ENCODE data around the gene SLC24A1. TPM values are rescaled to one million over a fixed set of nuclear protein-coding genes. Genes with fewer than 3 reads are reported as not detected.

The SLC24A1 gene
- total RNA-seq, 4 donors from 2014 or later = 1.7 to 5.8 (median 3.6) TPM

GRCh38 chr15:65663521-65663920 is 41.8 kb downstream of the SLC24A1 start:
- Histone ChIP-seq H3K4me3 (no peak overlapping the region), H3K36me3 (peaks cover 0 to 92% (median 0%) of the 10 kb centered on the region in 3 donors), H3K27ac (no peak overlapping the region), H3K9me3 (no peaks in the 10 kb centered on the region), H3K27me3 (no peaks in the 10 kb centered on the region), H3K4me1 (no peaks in the 10 kb centered on the region)
- TF ChIP-seq, protein P1, sequence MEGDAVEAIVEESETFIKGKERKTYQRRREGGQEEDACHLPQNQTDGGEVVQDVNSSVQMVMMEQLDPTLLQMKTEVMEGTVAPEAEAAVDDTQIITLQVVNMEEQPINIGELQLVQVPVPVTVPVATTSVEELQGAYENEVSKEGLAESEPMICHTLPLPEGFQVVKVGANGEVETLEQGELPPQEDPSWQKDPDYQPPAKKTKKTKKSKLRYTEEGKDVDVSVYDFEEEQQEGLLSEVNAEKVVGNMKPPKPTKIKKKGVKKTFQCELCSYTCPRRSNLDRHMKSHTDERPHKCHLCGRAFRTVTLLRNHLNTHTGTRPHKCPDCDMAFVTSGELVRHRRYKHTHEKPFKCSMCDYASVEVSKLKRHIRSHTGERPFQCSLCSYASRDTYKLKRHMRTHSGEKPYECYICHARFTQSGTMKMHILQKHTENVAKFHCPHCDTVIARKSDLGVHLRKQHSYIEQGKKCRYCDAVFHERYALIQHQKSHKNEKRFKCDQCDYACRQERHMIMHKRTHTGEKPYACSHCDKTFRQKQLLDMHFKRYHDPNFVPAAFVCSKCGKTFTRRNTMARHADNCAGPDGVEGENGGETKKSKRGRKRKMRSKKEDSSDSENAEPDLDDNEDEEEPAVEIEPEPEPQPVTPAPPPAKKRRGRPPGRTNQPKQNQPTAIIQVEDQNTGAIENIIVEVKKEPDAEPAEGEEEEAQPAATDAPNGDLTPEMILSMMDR (IDR thresholded peaks at IDR 0.05) = no peak
- no peak for TF ChIP-seq POLR2A (IDR thresholded peaks at IDR 0.05)
- WGBS, 2 donors = 83 to 90% methylated on average over 3 of the region's 3 CpGs
- no peak for DNase-seq
- intact Hi-C loops (cut with DNase I) = no loop called here

GRCh38 chr15:65666257-65666656 is 44.5 kb downstream of the SLC24A1 start:
- H3K27me3 ChIP-seq = no peaks in the 10 kb centered on the region
- H3K4me3 ChIP-seq = no peak overlapping the region
- intact Hi-C loops (cut with DNase I) = no loop called here
- no peaks in the 10 kb centered on the region for H3K9me3 ChIP-seq
- 70% methylated on average over 3 of the region's 3 CpGs for WGBS, 2 donors
- TF ChIP-seq, protein P1 (IDR thresholded peaks at IDR 0.05) = no peak
- no peak for TF ChIP-seq POLR2A (IDR thresholded peaks at IDR 0.05)
- H3K36me3 ChIP-seq = peaks cover 0 to 95% (median 0%) of the 10 kb centered on the region in 3 donors
- H3K4me1 ChIP-seq = no peaks in the 10 kb centered on the region
- DNase-seq = no peak
- H3K27ac ChIP-seq = no peak overlapping the region

- no peak overlapping the region for H3K4me3 ChIP-seq
- no peaks in the 10 kb centered on the region for H3K4me1 ChIP-seq
- H3K9me3 ChIP-seq = no peaks in the 10 kb centered on the region
- H3K27me3 ChIP-seq = no peaks in the 10 kb centered on the region
- DNase-seq = no peak
- TF ChIP-seq, protein P1 (IDR thresholded peaks at IDR 0.05) = no peak
- TF ChIP-seq POLR2A (IDR thresholded peaks at IDR 0.05) = no peak
- peaks cover 0 to 44% (median 0%) of the 10 kb centered on the region in 3 donors for H3K36me3 ChIP-seq
- intact Hi-C loops (cut with DNase I) = no loop called here
- 74 to 85% methylated on average over 1 of the region's 1 CpG for whole genome bisulfite sequencing, 2 donors
- no peak overlapping the region for H3K27ac ChIP-seq
Measured at GRCh38 chr15:65675551-65675950, 53.8 kb downstream of the SLC24A1 start.

- TF ChIP-seq POLR2A (IDR thresholded peaks at IDR 0.05) = no peak
- TF ChIP-seq, protein P1 (IDR thresholded peaks at IDR 0.05) = no peak
Measured at GRCh38 chr15:65676123-65676522, 54.4 kb downstream of the SLC24A1 start.

GRCh38 chr15:65680544-65680943 is 58.8 kb downstream of the SLC24A1 start:
- intact Hi-C loops (cut with DNase I) = no loop called here
- no peaks in the 10 kb centered on the region for H3K27me3 ChIP-seq
- no peaks in the 10 kb centered on the region for H3K9me3 ChIP-seq
- TF ChIP-seq POLR2A (IDR thresholded peaks at IDR 0.05) = no peak
- TF ChIP-seq, protein P1 (IDR thresholded peaks at IDR 0.05) = no peak
- H3K27ac ChIP-seq = no peak overlapping the region
- H3K4me1 ChIP-seq = no peaks in the 10 kb centered on the region
- no peak overlapping the region for H3K4me3 ChIP-seq
- no peak for DNase-seq
- 92 to 96% methylated on average over 1 of the region's 1 CpG for WGBS, 2 donors
- H3K36me3 ChIP-seq = peaks cover 0 to 3% (median 0%) of the 10 kb centered on the region in 3 donors

More at GRCh38 chr15:65676123-65676522, 54.4 kb downstream of the SLC24A1 start:
- H3K4me3 ChIP-seq = no peak overlapping the region
- 88 to 94% methylated on average over 2 of the region's 2 CpGs for WGBS, 2 donors
- H3K27me3 ChIP-seq = no peaks in the 10 kb centered on the region
- DNase-seq = no peak
- no peak overlapping the region for H3K27ac ChIP-seq
- H3K9me3 ChIP-seq = no peaks in the 10 kb centered on the region
- no peaks in the 10 kb centered on the region for H3K4me1 ChIP-seq
- intact Hi-C loops (cut with DNase I) = no loop called here
- H3K36me3 ChIP-seq = peaks cover 0 to 39% (median 0%) of the 10 kb centered on the region in 3 donors

Measured in esophagus squamous epithelium (tissue), 5 donors.